Measurements from ENCODE around the gene MCC.

DNA sequence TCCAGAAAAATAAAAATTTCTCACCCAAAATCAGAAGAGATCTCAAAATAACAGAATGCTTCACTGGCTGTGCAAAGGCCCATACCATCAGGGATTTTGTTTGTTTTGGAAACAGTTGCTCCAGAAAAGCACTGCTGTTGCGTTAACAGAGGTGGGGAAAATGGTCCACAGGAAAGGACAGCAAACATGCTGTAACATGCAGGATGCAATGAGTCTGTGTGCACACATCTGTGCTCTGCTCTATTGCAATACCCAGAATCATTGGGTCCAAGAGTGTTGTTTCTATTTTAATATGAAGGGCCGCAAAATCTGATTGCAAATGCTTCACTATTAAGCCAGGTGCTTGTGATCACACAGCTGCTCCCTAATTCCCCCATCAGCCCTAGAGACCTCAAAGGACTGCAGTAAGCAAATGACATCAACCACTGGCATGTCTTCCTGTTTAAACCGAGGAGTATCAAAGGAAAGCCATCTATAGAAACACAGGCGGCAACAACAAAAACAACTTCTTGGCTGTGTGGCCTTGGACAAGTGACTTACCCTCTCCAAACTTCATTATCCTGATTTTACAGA lies 370.6 kb downstream of the MCC start:
- TF ChIP-seq, protein P1, sequence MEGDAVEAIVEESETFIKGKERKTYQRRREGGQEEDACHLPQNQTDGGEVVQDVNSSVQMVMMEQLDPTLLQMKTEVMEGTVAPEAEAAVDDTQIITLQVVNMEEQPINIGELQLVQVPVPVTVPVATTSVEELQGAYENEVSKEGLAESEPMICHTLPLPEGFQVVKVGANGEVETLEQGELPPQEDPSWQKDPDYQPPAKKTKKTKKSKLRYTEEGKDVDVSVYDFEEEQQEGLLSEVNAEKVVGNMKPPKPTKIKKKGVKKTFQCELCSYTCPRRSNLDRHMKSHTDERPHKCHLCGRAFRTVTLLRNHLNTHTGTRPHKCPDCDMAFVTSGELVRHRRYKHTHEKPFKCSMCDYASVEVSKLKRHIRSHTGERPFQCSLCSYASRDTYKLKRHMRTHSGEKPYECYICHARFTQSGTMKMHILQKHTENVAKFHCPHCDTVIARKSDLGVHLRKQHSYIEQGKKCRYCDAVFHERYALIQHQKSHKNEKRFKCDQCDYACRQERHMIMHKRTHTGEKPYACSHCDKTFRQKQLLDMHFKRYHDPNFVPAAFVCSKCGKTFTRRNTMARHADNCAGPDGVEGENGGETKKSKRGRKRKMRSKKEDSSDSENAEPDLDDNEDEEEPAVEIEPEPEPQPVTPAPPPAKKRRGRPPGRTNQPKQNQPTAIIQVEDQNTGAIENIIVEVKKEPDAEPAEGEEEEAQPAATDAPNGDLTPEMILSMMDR (optimal IDR thresholded peaks at IDR 0.05 in 1 of 3, IDR thresholded peaks at IDR 0.05 in 1 of 3, conservative IDR thresholded peaks at IDR 0.05 in 1 of 3; ENCODE audit: extremely low read depth in 1 of 3, insufficient read depth in 2 of 3, low read length in 3 of 3), result no peak
- no peak for TF ChIP-seq EZH2 (IDR thresholded peaks at IDR 0.05; ENCODE audit: low read length)
